Measurements from ENCODE around the gene HSPA9. TPM values are rescaled to one million over a fixed set of nuclear protein-coding genes. Genes with fewer than 3 reads are reported as not detected.

Gene HSPA9
- total and polyA plus RNA-seq, 9 of the 15 experiments (the other 6 are each of a cell fraction or from before 2014, with no cell fraction given), result 195 to 583 (median 514) TPM

DNA sequence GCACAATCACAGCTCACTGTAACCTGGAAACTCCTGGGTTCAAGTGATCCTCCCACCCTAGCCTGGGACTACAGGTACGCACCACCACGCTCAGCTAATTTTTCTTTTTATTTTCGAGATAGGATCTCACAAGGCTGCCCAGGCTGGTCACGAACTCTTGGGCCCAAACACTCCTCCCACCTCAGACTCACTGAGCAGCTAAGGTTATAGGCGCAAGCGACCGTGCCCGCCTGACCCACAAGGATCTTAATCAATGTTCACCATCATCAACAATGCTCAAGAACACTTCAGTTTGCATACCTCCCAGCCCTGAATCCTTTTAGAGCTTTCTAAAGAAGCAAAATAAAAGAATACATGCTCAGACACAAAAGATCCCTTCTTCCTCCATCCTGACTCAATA lies 45.4 kb downstream of the HSPA9 start:
- no peak for FAIRE-seq
- H3K4me2 ChIP-seq (ENCODE audit: insufficient read depth, low read length), result no peak overlapping the region
- H3K4me1 ChIP-seq (replicated peaks in 1 of 2; ENCODE audit: control insufficient read depth in 2 of 2, insufficient read depth in 2 of 2, low read length in 2 of 2), result peaks cover 4 to 11% of the 10 kb centered on the region in 2 experiments; a peak in 3 of 5 replicates
- POLR2A ChIA-PET, result interaction anchor here (0.7 to 1.9 kb wide), 11 partner anchors 9 to 46 kb away, joined by 3 to 13 read pairs (median 4); partner anchors contain the start of gene ETF1
- intact Hi-C loops (cut with micrococcal nuclease), result no loop called here
- in situ Hi-C loops (cut with MboI), result no loop called here
- DNase-seq (ENCODE audit: extremely low read depth in 1 of 4, low spot score in 3 of 4), result no peak
- H3K9me3 ChIP-seq (replicated peaks; ENCODE audit: control insufficient read depth, insufficient read depth, low read depth, low read length), result no peaks in the 10 kb centered on the region
- H3K79me2 ChIP-seq (ENCODE audit: control insufficient read depth, insufficient read depth, low read length), result peaks cover 98% of the 10 kb centered on the region
- H3K36me3 ChIP-seq (ENCODE audit: control insufficient read depth, insufficient read depth, low read length), result peaks cover 86% of the 10 kb centered on the region
- H3K4me3 ChIP-seq, result no peak overlapping the region
- no TSS peak for BruUV-seq (replicated peaks)
- no peaks in the 10 kb centered on the region for H3K27me3 ChIP-seq (ENCODE audit: control insufficient read depth in 2 of 2, insufficient read depth in 2 of 2, low read length in 2 of 2)
- CTCF ChIA-PET (ENCODE audit: low intra/inter-chr PET ratio), result no interaction called here
- H4K20me1 ChIP-seq (replicated peaks; ENCODE audit: control insufficient read depth, insufficient read depth, low read length), result peaks cover 14% of the 10 kb centered on the region; the same call in 1 of the 2 replicates
- ATAC-seq, result no peak; the same call in 2 of the 3 replicates
- no peak overlapping the region; the same call in 2 of the 3 replicates for H3K27ac ChIP-seq (ENCODE audit: extremely low read depth, low read depth, low read length)
- WGBS (ENCODE audit: insufficient coverage, low coverage, missing lambda C conversion rate), result 84% methylated on average over 8 of the region's 8 CpGs
- H3K9ac ChIP-seq (ENCODE audit: insufficient read depth in 1 of 2, low read depth in 2 of 2, low read length in 2 of 2), result no peak overlapping the region
- no peak overlapping the region for H2AFZ ChIP-seq (ENCODE audit: low read depth, low read length)
- H3K9me1 ChIP-seq (ENCODE audit: control insufficient read depth, insufficient read depth, low read length), result no peaks in the 10 kb centered on the region
- TF ChIP-seq XRCC5 (IDR thresholded peaks at IDR 0.05; ENCODE audit: low read depth, low read length) (no peak), TOE1 (IDR thresholded peaks at IDR 0.05; ENCODE audit: borderline replicate concordance) (no peak), TOE1 (CRISPR knock-in tag; IDR thresholded peaks at IDR 0.05; ENCODE audit: borderline replicate concordance, low read depth) (no peak), PHB2 (IDR thresholded peaks at IDR 0.05; ENCODE audit: low read depth) (no peak), EP400 (IDR thresholded peaks at IDR 0.05) (no peak), PML (IDR thresholded peaks at IDR 0.05; ENCODE audit: low read length) (no peak), NCOA6 (IDR thresholded peaks at IDR 0.05) (no peak), DPF2 (IDR thresholded peaks at IDR 0.05) (no peak)
- TF ChIP-seq, protein P1, sequence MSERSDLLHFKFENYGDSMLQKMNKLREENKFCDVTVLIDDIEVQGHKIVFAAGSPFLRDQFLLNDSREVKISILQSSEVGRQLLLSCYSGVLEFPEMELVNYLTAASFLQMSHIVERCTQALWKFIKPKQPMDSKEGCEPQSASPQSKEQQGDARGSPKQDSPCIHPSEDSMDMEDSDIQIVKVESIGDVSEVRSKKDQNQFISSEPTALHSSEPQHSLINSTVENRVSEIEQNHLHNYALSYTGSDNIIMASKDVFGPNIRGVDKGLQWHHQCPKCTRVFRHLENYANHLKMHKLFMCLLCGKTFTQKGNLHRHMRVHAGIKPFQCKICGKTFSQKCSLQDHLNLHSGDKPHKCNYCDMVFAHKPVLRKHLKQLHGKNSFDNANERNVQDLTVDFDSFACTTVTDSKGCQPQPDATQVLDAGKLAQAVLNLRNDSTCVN (CRISPR knock-in tag; IDR thresholded peaks at IDR 0.05), result no peak
- TF ChIP-seq, protein P2, sequence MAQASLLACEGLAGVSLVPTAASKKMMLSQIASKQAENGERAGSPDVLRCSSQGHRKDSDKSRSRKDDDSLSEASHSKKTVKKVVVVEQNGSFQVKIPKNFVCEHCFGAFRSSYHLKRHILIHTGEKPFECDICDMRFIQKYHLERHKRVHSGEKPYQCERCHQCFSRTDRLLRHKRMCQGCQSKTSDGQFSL (CRISPR knock-in tag; IDR thresholded peaks at IDR 0.05), result no peak
- TF ChIP-seq, protein P2 (tag; IDR thresholded peaks at IDR 0.05), result no peak
- TF ChIP-seq, protein P3, sequence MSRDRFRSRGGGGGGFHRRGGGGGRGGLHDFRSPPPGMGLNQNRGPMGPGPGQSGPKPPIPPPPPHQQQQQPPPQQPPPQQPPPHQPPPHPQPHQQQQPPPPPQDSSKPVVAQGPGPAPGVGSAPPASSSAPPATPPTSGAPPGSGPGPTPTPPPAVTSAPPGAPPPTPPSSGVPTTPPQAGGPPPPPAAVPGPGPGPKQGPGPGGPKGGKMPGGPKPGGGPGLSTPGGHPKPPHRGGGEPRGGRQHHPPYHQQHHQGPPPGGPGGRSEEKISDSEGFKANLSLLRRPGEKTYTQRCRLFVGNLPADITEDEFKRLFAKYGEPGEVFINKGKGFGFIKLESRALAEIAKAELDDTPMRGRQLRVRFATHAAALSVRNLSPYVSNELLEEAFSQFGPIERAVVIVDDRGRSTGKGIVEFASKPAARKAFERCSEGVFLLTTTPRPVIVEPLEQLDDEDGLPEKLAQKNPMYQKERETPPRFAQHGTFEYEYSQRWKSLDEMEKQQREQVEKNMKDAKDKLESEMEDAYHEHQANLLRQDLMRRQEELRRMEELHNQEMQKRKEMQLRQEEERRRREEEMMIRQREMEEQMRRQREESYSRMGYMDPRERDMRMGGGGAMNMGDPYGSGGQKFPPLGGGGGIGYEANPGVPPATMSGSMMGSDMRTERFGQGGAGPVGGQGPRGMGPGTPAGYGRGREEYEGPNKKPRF (IDR thresholded peaks at IDR 0.05; ENCODE audit: low read depth, low read length), result no peak
- TF ChIP-seq, protein P4, sequence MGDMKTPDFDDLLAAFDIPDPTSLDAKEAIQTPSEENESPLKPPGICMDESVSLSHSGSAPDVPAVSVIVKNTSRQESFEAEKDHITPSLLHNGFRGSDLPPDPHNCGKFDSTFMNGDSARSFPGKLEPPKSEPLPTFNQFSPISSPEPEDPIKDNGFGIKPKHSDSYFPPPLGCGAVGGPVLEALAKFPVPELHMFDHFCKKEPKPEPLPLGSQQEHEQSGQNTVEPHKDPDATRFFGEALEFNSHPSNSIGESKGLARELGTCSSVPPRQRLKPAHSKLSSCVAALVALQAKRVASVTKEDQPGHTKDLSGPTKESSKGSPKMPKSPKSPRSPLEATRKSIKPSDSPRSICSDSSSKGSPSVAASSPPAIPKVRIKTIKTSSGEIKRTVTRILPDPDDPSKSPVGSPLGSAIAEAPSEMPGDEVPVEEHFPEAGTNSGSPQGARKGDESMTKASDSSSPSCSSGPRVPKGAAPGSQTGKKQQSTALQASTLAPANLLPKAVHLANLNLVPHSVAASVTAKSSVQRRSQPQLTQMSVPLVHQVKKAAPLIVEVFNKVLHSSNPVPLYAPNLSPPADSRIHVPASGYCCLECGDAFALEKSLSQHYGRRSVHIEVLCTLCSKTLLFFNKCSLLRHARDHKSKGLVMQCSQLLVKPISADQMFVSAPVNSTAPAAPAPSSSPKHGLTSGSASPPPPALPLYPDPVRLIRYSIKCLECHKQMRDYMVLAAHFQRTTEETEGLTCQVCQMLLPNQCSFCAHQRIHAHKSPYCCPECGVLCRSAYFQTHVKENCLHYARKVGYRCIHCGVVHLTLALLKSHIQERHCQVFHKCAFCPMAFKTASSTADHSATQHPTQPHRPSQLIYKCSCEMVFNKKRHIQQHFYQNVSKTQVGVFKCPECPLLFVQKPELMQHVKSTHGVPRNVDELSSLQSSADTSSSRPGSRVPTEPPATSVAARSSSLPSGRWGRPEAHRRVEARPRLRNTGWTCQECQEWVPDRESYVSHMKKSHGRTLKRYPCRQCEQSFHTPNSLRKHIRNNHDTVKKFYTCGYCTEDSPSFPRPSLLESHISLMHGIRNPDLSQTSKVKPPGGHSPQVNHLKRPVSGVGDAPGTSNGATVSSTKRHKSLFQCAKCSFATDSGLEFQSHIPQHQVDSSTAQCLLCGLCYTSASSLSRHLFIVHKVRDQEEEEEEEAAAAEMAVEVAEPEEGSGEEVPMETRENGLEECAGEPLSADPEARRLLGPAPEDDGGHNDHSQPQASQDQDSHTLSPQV (IDR thresholded peaks at IDR 0.05), result no peak

Measured in K562 (cell line).